Sigmoid colon (tissue), 4 donors: ENCODE results near the gene SND1.

ENCODE experiments used
- EP300 ChIP-seq, 4 donors: sonication (generic); formaldehyde crosslinking; IDR thresholded peaks; one replicate each; pipeline ENCODE4 v1.6.1; 2017; ENCODE audit warnings: antibody characterized with exemption in 4 of 4
- POLR2A ChIP-seq, 2 donors: fragments of 450-650 bp; IDR thresholded peaks; one replicate each; pipeline ENCODE4 v1.6.1; 2016; ENCODE audit warnings: antibody characterized with exemption in 2 of 2, mild to moderate bottlenecking in 2 of 2, moderate library complexity in 2 of 2

- TF ChIP-seq EP300 (IDR thresholded peaks at IDR 0.05): no peak
- TF ChIP-seq POLR2A (IDR thresholded peaks at IDR 0.05): no peak
Measured at GRCh38 chr7:128073671-128074310, 421.8 kb downstream of the SND1 start.
